Spleen (tissue), 7 donors: ENCODE results near the gene LUZP4.

ENCODE experiments used
- POLR2A ChIP-seq, 3 donors: fragments of 450-650 bp; IDR thresholded peaks; one replicate each; pipeline ENCODE4 v1.5.1; 2017; ENCODE audit warnings: antibody characterized with exemption in 3 of 3, mild to moderate bottlenecking in 1 of 3
- POLR2AphosphoS5 ChIP-seq, 3 donors: sonication (generic); formaldehyde crosslinking; IDR thresholded peaks; one replicate each; pipeline ENCODE4 v1.5.1; 2017; ENCODE audit warnings: antibody characterized with exemption in 3 of 3
- TF ChIP-seq, protein P1 (sequence below), 11 experiments: fragments of 200-600 bp in 7 of 11; fragments of 450-650 bp in 4 of 11; sonication (generic) in 4 of 11; IDR thresholded peaks in 8 of 11; conservative IDR thresholded peaks in 3 of 11; 1 replicate in 7 of 11; 2 replicates in 4 of 11; pipeline versions ENCODE4 v1.4.0 to v1.8.0; 2016 to 2021; ENCODE audit warnings: antibody characterized with exemption in 11 of 11, inconsistent platforms in 4 of 11, mild to moderate bottlenecking in 1 of 11
- donor health status: DM: no; HTN: no; CAD: no; lungs with moderate emphysema.
- donor health status: DM: no; HTN: no; CAD: no.
- donor health status: DM: no; HTN: no; CAD: no.

DNA sequence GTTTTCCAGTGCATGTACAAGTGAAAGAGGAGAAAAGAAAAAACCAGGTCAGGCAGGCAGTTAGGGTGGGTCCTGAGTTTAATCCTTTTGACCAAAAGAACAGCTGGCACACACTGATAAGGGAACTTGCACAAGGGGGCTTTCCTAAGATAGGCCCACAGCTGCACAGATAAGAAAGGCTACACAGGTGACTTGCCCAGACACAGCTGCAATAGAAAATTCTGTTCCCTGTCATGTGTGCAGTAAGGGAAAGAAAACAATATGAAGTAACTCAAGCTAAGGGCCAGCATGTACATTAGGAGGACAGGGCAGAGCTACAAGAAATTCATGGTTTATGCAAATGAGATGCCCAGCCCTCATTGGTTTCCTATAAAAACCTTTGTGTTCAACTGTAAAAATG, 32.9 kb downstream of the LUZP4 start:
- TF ChIP-seq, protein P1, sequence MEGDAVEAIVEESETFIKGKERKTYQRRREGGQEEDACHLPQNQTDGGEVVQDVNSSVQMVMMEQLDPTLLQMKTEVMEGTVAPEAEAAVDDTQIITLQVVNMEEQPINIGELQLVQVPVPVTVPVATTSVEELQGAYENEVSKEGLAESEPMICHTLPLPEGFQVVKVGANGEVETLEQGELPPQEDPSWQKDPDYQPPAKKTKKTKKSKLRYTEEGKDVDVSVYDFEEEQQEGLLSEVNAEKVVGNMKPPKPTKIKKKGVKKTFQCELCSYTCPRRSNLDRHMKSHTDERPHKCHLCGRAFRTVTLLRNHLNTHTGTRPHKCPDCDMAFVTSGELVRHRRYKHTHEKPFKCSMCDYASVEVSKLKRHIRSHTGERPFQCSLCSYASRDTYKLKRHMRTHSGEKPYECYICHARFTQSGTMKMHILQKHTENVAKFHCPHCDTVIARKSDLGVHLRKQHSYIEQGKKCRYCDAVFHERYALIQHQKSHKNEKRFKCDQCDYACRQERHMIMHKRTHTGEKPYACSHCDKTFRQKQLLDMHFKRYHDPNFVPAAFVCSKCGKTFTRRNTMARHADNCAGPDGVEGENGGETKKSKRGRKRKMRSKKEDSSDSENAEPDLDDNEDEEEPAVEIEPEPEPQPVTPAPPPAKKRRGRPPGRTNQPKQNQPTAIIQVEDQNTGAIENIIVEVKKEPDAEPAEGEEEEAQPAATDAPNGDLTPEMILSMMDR (IDR thresholded peaks at IDR 0.05 in 8 of 11, conservative IDR thresholded peaks at IDR 0.05 in 3 of 11): no peak
- no peak for TF ChIP-seq POLR2A (IDR thresholded peaks at IDR 0.05)
- no peak for TF ChIP-seq POLR2AphosphoS5 (IDR thresholded peaks at IDR 0.05)
